Activated CD4-positive, alpha-beta T cell treated with anti-CD3 and anti-CD28 coated beads, Interleukin-2, amount 10 ng/mL, durations not matched to agents 24 days and 14 days (primary cell): ENCODE measurements around the gene PLB1. TPM values are rescaled to one million over a fixed set of nuclear protein-coding genes. Genes with fewer than 3 reads are reported as not detected.

Experiments
- DNase-seq: peaks from one replicate; pipeline ENCODE4 v3.0.0; 2022
- H3K27ac Mint-ChIP-seq: one replicate; pipeline ENCODE4 v1.8.0; 2022; ENCODE audit warnings: mild to moderate bottlenecking, mixed read lengths
- H3K27me3 Mint-ChIP-seq: one replicate; pipeline ENCODE4 v1.8.0; 2022; ENCODE audit warnings: mixed read lengths
- H3K36me3 Mint-ChIP-seq: one replicate; pipeline ENCODE4 v1.8.0; 2022; ENCODE audit warnings: low read depth, mild to moderate bottlenecking, mixed read lengths
- H3K4me1 Mint-ChIP-seq: one replicate; pipeline ENCODE4 v1.8.0; 2021; ENCODE audit warnings: mixed read lengths
- H3K4me3 Mint-ChIP-seq: one replicate; pipeline ENCODE4 v1.8.0; 2022; ENCODE audit warnings: mild to moderate bottlenecking, moderate library complexity, mixed read lengths
- H3K9me3 Mint-ChIP-seq: one replicate; pipeline ENCODE4 v1.8.0; 2021; ENCODE audit warnings: mixed read lengths
- intact Hi-C: fragments of 100-400 bp; cut with micrococcal nuclease; formaldehyde crosslinking; loops from one replicate; pipeline ENCODE4 v1.15.1; 2023
- total RNA-seq: library from RNA; stranded (reverse); gene quantifications from 2 replicates; pipeline ENCODE4 v1.2.3, GENCODE V29; 2022

The PLB1 gene
- total RNA-seq, 1 donor from 2014 or later = 0.63 TPM

DNA sequence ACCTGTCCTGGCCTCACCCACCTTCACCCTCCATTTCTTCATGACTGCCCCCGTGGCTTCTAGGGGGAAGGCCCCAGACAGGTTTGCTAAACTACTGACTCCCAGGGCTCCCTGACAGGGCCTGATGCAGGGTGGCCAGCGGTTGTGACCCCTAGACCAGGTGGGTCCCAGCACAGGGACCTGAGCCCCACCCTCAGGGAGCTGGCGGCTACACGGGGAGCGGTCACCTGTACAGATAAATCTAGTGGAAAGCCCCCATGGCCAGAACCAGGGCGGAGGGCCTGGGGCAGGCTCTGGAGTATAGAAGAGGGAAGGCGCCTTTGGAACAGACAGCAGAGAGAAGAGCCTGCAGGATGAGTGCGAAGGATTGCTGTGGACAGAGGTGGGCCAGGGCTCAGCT is 42.5 kb upstream of the PLB1 start:
- intact Hi-C loops = loop anchor here (5.0 to 10.0 kb wide), 2 partner anchors 299 to 681 kb away; partner anchors contain the start of gene MRPL33
- DNase-seq = no peak
- Mint-ChIP-seq H3K9me3 (no peaks in the 10 kb centered on the region), H3K36me3 (no peaks in the 10 kb centered on the region), H3K4me1 (peaks cover 34% of the 10 kb centered on the region), H3K27ac (peak overlapping the region; percentile 21), H3K4me3 (no peak overlapping the region), H3K27me3 (no peaks in the 10 kb centered on the region)

DNA sequence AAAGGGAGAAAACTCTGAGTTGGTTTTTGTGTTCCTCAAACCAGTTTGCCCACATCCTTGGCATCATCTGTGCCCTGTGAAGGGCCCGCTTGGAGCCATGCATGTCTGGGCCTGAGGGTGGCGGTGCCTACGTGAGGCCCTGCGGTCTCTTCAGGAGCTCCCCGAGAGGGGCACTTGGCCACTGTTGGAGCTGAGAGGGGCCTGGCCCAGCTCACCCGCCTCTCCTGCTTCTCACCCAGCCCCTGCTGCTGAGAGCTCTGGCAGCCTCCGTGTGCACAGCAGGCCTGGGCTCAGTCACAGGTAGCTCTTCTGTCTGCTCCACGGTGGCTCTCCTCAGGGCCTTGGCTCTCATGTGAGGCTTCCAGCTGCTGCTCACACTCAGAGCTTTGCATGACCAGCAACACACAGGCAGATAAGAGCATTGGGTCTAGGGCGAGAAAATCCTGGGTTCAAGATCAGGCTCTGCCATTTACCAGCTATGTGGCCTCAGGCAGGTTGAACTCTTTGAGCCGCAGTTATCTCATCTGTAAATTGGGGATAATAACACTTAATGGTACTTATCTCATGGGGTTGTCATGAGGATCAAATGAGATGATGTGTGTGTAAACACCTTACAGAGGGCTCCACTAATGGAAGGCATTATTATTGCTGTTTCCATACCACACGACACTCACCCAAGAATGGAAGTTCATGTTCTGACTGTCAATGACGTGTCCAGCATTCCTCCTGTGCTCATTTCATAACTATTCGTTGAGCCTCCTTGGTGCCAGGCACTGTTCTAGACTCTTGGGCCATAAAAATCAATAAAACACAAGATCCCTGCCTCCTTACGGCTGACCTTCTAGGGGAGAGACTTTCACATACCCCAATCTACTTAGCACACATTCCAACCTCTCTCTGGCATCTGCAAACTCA is 41.6 kb upstream of the PLB1 start:
- H3K4me3 Mint-ChIP-seq = no peak overlapping the region
- H3K27ac Mint-ChIP-seq = no peak overlapping the region
- H3K36me3 Mint-ChIP-seq = no peaks in the 10 kb centered on the region
- DNase-seq = no peak
- no peaks in the 10 kb centered on the region for H3K27me3 Mint-ChIP-seq
- H3K9me3 Mint-ChIP-seq = no peaks in the 10 kb centered on the region
- intact Hi-C loops = loop anchor here (5.0 to 10.0 kb wide), 2 partner anchors 299 to 682 kb away; partner anchors contain the start of gene MRPL33
- H3K4me1 Mint-ChIP-seq = peaks cover 29% of the 10 kb centered on the region

DNA sequence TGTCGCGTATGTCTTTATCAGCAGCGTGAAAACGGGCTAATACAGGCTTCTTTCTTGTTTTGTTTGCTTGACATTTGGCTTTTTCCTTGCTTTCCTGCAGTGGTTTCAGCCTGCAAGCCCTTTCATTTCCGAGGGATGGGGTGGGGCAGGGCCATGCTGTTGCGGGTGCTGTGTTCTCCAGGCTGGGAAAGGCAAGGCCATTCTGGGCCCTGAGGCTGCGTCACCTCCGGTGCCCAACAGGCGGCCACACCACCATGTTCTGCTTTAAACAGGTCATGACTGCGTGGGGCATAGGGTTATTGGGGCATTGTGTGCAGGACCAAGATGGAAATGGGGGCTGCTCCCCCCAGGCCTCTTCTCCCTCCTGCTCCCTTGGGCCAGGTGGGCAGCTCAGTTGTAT is 38.6 kb upstream of the PLB1 start:
- intact Hi-C loops = loop anchor here (10.0 kb wide), 1 partner anchor 302 kb away; no protein-coding TSS in a partner anchor
- Mint-ChIP-seq H3K36me3 (no peaks in the 10 kb centered on the region), H3K4me3 (no peak overlapping the region), H3K27ac (no peak overlapping the region), H3K9me3 (peaks cover 8% of the 10 kb centered on the region), H3K27me3 (peaks cover 8% of the 10 kb centered on the region), H3K4me1 (peaks cover 14% of the 10 kb centered on the region)
- DNase-seq = no peak

DNA sequence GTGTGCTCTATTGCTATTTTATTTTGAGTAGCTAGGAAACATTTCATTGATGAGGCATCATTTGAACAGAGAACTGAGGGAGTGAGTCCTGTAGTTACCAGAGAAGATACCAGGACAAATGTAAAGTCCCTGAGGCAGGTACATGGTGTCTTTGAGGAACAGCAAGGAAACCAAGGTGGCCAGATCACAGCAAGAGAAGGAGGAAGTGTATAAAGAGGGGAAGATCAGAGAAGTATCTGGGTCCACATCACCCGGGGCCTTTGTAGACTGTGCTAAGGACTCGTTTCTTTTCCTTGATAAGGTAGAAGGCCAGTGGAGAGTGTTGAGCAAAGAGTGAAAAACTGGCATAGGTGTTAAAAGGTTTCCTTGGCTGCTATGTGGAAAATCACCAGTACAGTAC is 34.8 kb upstream of the PLB1 start:
- H3K36me3 Mint-ChIP-seq = peaks cover 2% of the 10 kb centered on the region
- H3K9me3 Mint-ChIP-seq = peaks cover 22% of the 10 kb centered on the region
- no peak for DNase-seq
- peaks cover 12% of the 10 kb centered on the region for H3K27me3 Mint-ChIP-seq
- intact Hi-C loops = no loop called here
- no peak overlapping the region for H3K4me3 Mint-ChIP-seq
- H3K27ac Mint-ChIP-seq = no peak overlapping the region
- peaks cover 24% of the 10 kb centered on the region for H3K4me1 Mint-ChIP-seq

DNA sequence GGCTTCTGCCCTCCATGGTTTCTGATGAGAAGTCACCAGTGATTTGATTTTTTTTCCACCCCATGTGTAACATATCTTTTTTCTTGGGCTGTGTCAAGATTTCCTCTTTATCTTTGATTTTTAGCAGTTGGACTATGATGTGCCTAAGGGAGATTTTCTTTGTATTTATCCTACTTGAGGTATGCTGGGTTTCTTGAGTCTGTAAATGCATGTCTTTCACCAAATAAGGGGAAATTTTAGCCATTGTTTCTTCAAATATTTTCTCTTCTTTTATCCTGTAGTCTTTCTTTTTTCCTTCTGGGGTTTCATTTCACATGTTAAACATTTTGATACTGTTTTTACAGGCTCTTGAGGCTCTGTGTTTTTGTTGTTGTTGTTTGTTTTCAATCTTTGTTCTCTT is 33.7 kb upstream of the PLB1 start:
- peaks cover 12% of the 10 kb centered on the region for H3K27me3 Mint-ChIP-seq
- intact Hi-C loops = no loop called here
- H3K27ac Mint-ChIP-seq = no peak overlapping the region
- DNase-seq = no peak
- peaks cover 31% of the 10 kb centered on the region for H3K4me1 Mint-ChIP-seq
- peaks cover 22% of the 10 kb centered on the region for H3K9me3 Mint-ChIP-seq
- H3K36me3 Mint-ChIP-seq = peaks cover 2% of the 10 kb centered on the region
- no peak overlapping the region for H3K4me3 Mint-ChIP-seq

DNA sequence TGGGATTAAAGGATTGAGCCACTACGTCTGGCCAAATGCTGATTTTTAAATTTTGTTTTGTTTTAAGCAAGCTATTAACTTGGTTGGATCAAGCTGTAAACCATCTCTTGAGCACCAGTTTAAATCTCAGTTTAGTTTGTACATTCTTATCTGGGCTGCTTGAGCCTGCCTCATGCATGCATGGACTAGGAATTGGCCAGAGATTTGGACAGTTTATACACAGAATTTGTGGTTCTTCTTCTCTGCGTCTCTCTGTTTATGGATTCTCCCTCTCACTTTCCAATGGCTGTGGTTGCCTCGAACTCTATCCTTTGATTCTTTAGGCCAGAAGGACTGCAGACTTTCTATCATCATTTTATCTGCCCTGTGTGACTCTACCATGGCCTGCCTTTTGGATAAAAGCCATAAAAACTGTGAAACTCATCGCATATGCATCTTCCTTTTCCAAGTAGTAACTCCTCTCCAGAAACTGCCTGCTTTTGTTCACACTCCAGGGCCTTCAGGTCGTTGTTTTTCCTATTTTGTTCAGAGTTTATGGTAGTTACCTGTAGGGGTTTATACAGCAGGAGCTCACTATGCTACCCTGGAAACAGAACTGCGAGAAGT is 32.5 kb upstream of the PLB1 start:
- intact Hi-C loops = no loop called here

DNA sequence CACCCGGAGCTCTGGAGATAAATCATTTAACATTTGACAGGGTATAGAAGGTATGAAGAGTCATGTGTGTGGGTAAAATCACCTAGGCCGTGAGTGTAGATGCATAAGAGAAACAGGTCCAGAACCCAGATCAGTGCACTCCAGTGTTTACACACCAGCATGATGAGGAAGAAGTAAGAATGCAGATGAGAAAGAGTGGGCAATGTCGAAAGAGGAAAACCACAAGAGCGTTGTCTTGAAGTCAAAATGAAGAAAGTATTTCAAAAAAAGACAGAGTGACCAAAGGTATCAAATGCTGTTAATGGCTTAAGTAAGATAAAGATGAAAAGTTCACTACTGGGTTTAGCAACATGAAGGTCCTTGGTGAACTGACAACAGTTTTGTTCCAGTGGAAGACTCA is 32.0 kb upstream of the PLB1 start:
- intact Hi-C loops = no loop called here
- H3K36me3 Mint-ChIP-seq = peaks cover 2% of the 10 kb centered on the region
- H3K9me3 Mint-ChIP-seq = peaks cover 22% of the 10 kb centered on the region
- H3K27me3 Mint-ChIP-seq = peaks cover 12% of the 10 kb centered on the region
- no peak overlapping the region for H3K27ac Mint-ChIP-seq
- peaks cover 31% of the 10 kb centered on the region for H3K4me1 Mint-ChIP-seq
- H3K4me3 Mint-ChIP-seq = no peak overlapping the region
- DNase-seq = no peak

More for the DNA sequence above, 32.5 kb upstream of the PLB1 start:
- no peak for DNase-seq
- Mint-ChIP-seq H3K27me3 (peaks cover 12% of the 10 kb centered on the region), H3K36me3 (peaks cover 2% of the 10 kb centered on the region), H3K4me3 (no peak overlapping the region), H3K27ac (no peak overlapping the region), H3K4me1 (peaks cover 31% of the 10 kb centered on the region), H3K9me3 (peaks cover 22% of the 10 kb centered on the region)

DNA sequence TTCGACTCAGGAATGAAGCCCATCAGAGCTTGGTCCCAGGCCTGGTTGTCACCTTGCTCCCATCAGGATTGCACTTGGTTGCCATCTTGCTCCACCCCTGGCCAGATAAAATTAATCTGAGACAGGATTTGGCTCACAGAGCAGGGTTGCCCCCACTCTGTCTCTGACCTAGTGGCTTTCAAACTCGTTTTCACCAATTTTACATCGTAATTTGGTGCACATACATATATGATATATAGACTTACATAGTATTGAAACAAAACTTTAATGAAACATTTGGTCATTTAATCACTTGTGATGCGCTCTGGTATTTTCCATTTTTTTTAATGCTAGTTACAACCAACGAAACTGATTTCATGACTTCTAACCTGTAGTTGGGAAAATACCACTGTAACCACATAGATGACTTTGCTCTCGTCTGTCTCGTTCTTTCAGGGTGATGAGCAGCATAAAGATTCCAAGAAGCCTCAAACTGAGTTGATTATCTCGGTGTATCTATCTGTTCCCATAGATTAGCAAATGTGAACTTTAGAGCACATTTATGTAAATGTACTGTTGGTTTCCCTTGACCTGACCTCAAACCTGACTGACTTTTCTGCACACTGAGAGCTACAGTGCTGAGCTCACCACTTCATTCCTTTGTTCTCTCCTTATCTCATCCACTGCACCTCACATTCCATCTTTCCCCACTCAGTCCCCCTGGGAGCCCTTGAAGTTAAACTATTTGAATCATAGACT is 30.5 kb upstream of the PLB1 start:
- H3K27ac Mint-ChIP-seq = peak overlapping the region; percentile 43
- H3K36me3 Mint-ChIP-seq = peaks cover 2% of the 10 kb centered on the region
- peaks cover 12% of the 10 kb centered on the region for H3K27me3 Mint-ChIP-seq
- peaks cover 22% of the 10 kb centered on the region for H3K9me3 Mint-ChIP-seq
- peak overlapping the region; percentile 5 for H3K4me3 Mint-ChIP-seq
- intact Hi-C loops = loop anchor here (1.0 kb wide), 1 partner anchor 17 kb away; no protein-coding TSS in a partner anchor
- H3K4me1 Mint-ChIP-seq = peaks cover 38% of the 10 kb centered on the region
- DNase-seq = peak; percentile 70

DNA sequence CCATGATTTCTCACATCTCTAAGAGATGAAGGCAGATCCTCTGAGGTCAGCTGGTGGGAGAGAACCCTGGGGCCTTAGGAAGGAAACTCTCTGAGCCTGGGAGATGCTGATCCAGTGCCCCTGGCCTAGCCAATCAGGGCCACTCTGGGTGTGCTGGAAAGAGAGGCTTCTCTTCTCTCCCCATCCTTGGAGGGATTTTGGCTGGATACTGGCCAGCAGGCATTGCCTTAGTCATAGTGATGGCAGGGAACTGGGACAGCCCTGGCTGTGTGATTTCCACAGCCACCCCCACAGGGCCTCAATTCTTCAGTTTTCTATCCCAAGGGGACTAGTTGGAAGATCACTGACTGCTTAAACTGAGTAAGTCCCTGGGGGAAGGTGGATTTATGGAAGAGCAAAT is 26.6 kb upstream of the PLB1 start:
- intact Hi-C loops = no loop called here
- Mint-ChIP-seq H3K9me3 (peaks cover 5% of the 10 kb centered on the region), H3K36me3 (no peaks in the 10 kb centered on the region), H3K27me3 (no peaks in the 10 kb centered on the region), H3K27ac (no peak overlapping the region), H3K4me1 (peaks cover 33% of the 10 kb centered on the region), H3K4me3 (no peak overlapping the region)
- DNase-seq = no peak

DNA sequence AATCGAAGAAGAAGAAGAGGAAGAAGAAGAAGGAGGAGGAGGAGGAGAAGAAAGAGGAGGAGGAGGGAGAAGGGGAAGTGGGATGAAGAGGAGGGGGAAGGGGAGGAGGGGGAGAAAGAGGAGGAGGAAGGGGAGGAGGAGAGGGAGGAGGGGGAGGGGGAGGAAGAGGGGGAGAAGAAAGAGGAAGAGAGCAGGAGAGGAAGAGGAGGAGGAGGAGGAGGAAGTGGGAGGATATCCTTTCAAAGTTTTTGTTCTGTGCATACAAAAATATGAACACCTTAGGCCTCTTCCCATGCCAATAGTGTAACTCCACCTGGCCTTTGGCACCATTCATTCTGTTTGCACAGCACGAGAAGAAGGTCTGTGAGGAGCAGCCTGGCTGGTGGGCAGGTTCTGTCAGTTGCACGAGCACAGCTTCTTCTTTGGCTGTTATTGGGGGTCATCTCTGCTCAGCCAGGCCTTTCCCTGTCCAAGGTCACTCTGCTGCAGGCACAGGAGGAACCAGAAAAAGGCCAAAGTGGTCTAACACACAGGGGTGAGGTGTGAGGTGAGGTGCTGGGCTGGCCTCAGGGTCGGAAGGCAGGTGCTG is 25.8 kb upstream of the PLB1 start:
- Mint-ChIP-seq H3K4me3 (no peak overlapping the region), H3K27me3 (no peaks in the 10 kb centered on the region), H3K4me1 (peaks cover 28% of the 10 kb centered on the region), H3K9me3 (peaks cover 10% of the 10 kb centered on the region), H3K27ac (no peak overlapping the region), H3K36me3 (no peaks in the 10 kb centered on the region)
- no peak for DNase-seq
- intact Hi-C loops = no loop called here

DNA sequence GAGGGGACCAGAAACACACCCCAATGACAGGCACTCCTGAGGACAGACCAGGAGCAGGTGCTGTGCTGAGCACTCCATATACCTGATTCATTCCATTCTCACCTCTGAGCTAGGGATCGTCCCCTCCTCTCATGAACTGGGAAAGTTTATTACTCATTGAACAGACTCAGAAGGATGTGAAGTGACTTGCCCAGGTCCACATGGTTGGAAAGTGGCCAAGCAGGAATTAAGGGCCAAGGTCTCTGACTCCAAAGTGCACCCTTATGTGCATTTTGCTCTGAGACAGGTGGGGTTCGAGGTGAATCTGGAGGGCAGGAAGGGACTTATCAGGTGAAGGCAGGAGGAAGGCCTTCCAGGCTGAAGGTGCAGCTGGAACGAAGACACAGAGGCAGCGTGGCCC is 25.1 kb upstream of the PLB1 start:
- intact Hi-C loops = no loop called here
- Mint-ChIP-seq H3K27me3 (no peaks in the 10 kb centered on the region), H3K4me3 (no peak overlapping the region), H3K4me1 (peaks cover 24% of the 10 kb centered on the region), H3K27ac (no peak overlapping the region), H3K36me3 (no peaks in the 10 kb centered on the region), H3K9me3 (peaks cover 10% of the 10 kb centered on the region)
- DNase-seq = no peak

DNA sequence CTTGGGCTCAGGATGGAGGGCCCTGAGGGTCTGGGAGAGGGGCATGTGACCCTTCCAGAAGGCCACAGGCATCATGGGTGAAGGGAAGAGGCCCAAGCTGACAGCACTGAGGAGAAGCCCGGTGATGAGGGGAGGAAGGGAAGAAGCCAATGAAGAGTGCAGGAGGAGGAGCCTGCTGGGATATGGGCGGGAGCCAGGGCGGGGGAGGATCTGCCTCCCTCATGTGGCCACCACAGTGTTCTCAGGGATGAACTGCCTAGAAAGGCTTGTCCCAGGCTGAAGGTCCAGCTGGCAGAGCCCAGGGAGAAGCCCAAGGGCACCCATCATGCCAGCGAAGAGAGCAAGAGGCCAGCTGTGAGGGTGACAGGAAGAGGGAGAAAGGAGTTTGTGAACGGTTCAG is 24.6 kb upstream of the PLB1 start:
- Mint-ChIP-seq H3K9me3 (peaks cover 10% of the 10 kb centered on the region), H3K36me3 (no peaks in the 10 kb centered on the region), H3K4me1 (peaks cover 21% of the 10 kb centered on the region), H3K27ac (no peak overlapping the region), H3K4me3 (no peak overlapping the region), H3K27me3 (no peaks in the 10 kb centered on the region)
- DNase-seq = no peak
- intact Hi-C loops = no loop called here

DNA sequence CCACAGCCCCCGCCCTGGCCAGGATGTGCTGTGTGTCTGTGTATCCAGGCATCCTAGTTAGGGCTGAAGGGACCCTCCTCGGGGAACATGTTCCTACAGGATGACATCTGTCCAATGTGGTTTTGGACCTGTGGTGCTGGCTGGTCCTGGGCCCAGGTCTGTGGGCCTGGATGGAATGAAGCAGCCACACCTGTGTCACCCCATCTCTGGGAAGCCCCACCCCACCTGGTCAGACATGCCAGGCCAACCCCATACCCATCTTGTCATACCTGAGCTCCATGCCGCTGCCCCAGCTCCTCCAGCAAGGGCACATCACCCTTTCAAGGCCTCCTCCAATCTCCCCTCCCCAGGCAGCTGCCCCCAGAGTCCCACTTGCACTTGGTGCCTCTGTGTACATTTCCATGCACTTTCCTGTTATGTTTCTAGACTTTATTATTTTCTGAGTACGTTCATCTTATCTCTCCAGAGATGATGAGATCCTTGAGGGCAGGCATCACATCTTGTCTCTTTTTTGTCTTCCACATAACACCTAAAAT is 24.1 kb upstream of the PLB1 start:
- H3K4me3 Mint-ChIP-seq = no peak overlapping the region
- DNase-seq = no peak
- H3K4me1 Mint-ChIP-seq = peaks cover 15% of the 10 kb centered on the region
- H3K27me3 Mint-ChIP-seq = no peaks in the 10 kb centered on the region
- H3K9me3 Mint-ChIP-seq = peaks cover 10% of the 10 kb centered on the region
- peak overlapping the region; percentile 30 for H3K27ac Mint-ChIP-seq
- intact Hi-C loops = no loop called here
- H3K36me3 Mint-ChIP-seq = no peaks in the 10 kb centered on the region
